ENCODE results near the gene NDUFB8. TPM values are rescaled to one million over a fixed set of nuclear protein-coding genes. Genes with fewer than 3 reads are reported as not detected.

Gene NDUFB8
- total and polyA plus RNA-seq, 8 donors, result 33.0 to 362 (median 138) TPM

DNA sequence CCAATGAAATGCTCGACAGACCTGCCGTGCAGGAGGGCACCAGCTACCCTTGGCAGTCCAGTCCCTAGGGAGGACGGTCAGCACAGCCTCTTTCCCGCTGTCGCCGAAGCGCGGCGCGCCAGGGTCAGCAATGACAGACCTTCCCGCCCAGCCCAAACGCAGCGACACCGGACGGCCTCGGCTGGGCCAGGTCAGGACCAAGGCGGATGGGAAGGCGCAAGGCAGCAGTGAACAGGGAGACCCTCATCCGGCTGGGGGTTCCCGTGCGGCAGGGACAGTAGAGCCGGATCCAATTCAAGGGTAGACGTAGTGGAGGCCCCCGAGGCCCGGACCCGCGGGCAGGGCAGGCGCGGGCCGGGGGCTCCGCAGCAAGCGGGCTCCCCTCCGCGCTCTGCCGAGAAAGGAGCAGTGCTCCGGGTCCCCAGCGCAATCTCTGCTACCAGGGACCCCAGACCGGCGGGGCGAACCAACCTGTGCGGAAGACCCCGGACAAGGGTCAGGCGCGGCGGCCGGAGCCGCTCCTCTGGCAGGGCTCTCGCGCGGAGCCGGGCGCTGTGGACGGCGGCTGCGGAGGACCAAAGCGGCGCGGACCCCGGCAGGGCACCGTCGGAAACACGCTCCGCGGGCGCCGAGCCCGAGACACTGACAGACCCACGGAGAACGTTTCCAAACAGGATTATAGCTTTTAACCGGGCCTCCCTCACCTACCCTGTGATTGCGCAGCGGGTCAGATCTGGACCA lies 10.2 kb downstream of the NDUFB8 start, which contains the start of gene SEC31B:
Gene SEC31B (minus strand): TSS at position 551 of the 741 bp plus-strand sequence. CDS start 2,909 bp downstream, outside the sequence.
- Histone ChIP-seq H3K36me3 (peaks cover 17 to 41% (median 36%) of the 10 kb centered on the region in 4 donors), H3K27me3 (peaks cover 0 to 9% (median 9%) of the 10 kb centered on the region in 3 donors), H3K4me3 (peak within 1 kb of the TSS; percentile 50 to 59 (median 55)), H3K27ac (peak within 1 kb of the TSS in 2 of 5 donors; percentile 0 to 62), H3K9me3 (no peaks in the 10 kb centered on the region), H3K4me1 (peaks cover 13 to 21% (median 16%) of the 10 kb centered on the region in 4 donors)
- DNase-seq, result peak; percentile 46 to 60
- TF ChIP-seq, protein P1, sequence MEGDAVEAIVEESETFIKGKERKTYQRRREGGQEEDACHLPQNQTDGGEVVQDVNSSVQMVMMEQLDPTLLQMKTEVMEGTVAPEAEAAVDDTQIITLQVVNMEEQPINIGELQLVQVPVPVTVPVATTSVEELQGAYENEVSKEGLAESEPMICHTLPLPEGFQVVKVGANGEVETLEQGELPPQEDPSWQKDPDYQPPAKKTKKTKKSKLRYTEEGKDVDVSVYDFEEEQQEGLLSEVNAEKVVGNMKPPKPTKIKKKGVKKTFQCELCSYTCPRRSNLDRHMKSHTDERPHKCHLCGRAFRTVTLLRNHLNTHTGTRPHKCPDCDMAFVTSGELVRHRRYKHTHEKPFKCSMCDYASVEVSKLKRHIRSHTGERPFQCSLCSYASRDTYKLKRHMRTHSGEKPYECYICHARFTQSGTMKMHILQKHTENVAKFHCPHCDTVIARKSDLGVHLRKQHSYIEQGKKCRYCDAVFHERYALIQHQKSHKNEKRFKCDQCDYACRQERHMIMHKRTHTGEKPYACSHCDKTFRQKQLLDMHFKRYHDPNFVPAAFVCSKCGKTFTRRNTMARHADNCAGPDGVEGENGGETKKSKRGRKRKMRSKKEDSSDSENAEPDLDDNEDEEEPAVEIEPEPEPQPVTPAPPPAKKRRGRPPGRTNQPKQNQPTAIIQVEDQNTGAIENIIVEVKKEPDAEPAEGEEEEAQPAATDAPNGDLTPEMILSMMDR (IDR thresholded peaks at IDR 0.05), result no peak
- WGBS, 5 donors, result 9 to 19% (median 11%) methylated on average over 29 to 72 of the region's 72 CpGs
- intact Hi-C loops (cut with DNase I; ENCODE audit: low total_unique reads), result loop anchor here (10.0 kb wide), 1 partner anchor 85 kb away; no protein-coding TSS in a partner anchor

DNA sequence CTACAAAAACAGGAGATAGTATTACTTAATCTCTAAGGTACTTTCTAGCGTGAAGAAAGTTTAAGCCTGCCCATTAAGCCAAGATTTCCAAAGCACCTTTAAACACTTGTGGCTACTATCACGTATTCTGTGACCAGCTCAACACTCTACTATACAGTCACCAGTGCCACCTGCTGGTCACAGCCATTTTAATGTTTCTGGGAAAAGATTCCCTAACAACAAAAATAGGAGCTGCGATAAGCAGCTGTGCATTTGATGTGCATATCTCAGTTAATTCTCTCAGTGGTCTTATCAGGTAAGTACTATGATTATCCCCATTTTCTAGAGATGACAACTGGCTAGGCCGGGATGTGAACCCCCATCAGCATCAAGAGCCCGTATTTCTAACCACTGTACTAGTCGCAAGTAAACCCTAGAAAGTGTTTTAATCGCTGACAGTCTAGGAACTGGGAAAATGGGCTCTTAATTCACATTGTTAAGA lies 10.9 kb downstream of the NDUFB8 start:
- intact Hi-C loops (cut with DNase I; ENCODE audit: low total_unique reads), result loop anchor here (10.0 kb wide), 1 partner anchor 84 kb away; no protein-coding TSS in a partner anchor
- H3K4me1 ChIP-seq, result peaks cover 13 to 21% (median 16%) of the 10 kb centered on the region in 4 donors
- peaks cover 10 to 36% (median 31%) of the 10 kb centered on the region in 4 donors for H3K36me3 ChIP-seq
- H3K27me3 ChIP-seq, result peaks cover 0 to 9% (median 9%) of the 10 kb centered on the region in 3 donors
- peak overlapping the region in 2 of 5 donors; percentile 0 to 62 for H3K27ac ChIP-seq
- 8 to 14% (median 12%) methylated on average over 7 of the region's 7 CpGs for WGBS, 5 donors
- peak overlapping the region; percentile 50 to 59 (median 55) for H3K4me3 ChIP-seq
- DNase-seq, result peak; percentile 79 to 85
- H3K9me3 ChIP-seq, result no peaks in the 10 kb centered on the region
- TF ChIP-seq POLR2A (IDR thresholded peaks at IDR 0.05), result no peak
- TF ChIP-seq, protein P1 (IDR thresholded peaks at IDR 0.05), result peak in 5 of 7 experiments; percentile 49 to 80 (median 65)

DNA sequence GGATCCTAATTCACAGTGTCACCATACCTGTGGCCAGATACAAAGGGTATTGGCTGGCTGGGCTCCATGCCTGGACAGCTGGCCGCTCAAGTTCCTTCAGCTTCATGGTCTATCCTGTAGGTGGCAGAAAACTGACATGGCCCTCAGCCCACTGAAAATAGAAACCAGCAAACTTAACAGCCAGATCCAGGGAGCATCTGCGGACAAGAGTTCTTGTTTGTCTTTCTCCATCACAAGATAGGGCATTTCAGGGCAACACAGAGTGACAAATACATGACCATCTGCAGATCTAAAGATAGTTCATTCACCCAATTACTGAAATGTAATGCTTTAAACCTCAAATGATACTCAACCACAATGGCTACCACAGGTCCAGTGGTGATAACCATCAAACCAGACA lies 12.8 kb downstream of the NDUFB8 start:
- no peak overlapping the region for H3K4me3 ChIP-seq
- peaks cover 11 to 21% (median 16%) of the 10 kb centered on the region in 4 donors for H3K4me1 ChIP-seq
- WGBS, 5 donors, result 66 to 84% (median 75%) methylated on average over 2 of the region's 2 CpGs
- H3K9me3 ChIP-seq, result no peaks in the 10 kb centered on the region
- H3K36me3 ChIP-seq, result peaks cover 6 to 37% (median 15%) of the 10 kb centered on the region in 4 donors
- H3K27ac ChIP-seq, result no peak overlapping the region
- peaks cover 0 to 9% (median 9%) of the 10 kb centered on the region in 3 donors for H3K27me3 ChIP-seq
- intact Hi-C loops (cut with DNase I; ENCODE audit: low total_unique reads), result loop anchor here (10.0 kb wide), 1 partner anchor 82 kb away; no protein-coding TSS in a partner anchor
- TF ChIP-seq EP300 (IDR thresholded peaks at IDR 0.05), result no peak
- no peak for DNase-seq

DNA sequence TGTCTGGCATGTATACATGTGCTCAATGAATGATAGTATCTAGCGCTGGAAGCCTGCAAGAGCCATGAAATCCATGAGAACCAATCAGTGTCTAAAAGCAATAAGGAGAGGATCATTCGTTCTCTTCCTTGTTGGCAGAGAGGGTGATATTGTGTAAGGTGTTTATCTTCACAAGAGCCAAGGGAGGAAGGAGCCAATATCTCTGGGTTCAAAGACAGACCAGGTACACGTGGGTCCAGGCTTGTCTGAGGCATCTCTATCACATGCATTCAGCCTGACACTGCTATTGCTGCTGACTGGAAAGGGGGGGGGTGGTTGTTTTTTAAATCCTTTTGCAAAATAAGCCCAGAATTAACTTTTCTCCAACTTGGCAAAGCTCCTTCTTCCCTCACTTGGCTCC lies 14.1 kb downstream of the NDUFB8 start:
- peaks cover 6 to 47% (median 18%) of the 10 kb centered on the region in 4 donors for H3K36me3 ChIP-seq
- no peaks in the 10 kb centered on the region for H3K9me3 ChIP-seq
- no peak for TF ChIP-seq POLR2A (IDR thresholded peaks at IDR 0.05)
- TF ChIP-seq EP300 (IDR thresholded peaks at IDR 0.05), result no peak
- TF ChIP-seq, protein P1 (IDR thresholded peaks at IDR 0.05), result no peak
- no peak for TF ChIP-seq POLR2AphosphoS5 (IDR thresholded peaks at IDR 0.05)
- no peak overlapping the region for H3K4me3 ChIP-seq
- no peak for DNase-seq
- WGBS, 5 donors, result 69 to 82% (median 76%) methylated on average over 3 of the region's 3 CpGs
- H3K27ac ChIP-seq, result no peak overlapping the region
- peaks cover 13 to 29% (median 21%) of the 10 kb centered on the region in 4 donors for H3K4me1 ChIP-seq
- peaks cover 0 to 9% (median 9%) of the 10 kb centered on the region in 3 donors for H3K27me3 ChIP-seq
- intact Hi-C loops (cut with DNase I; ENCODE audit: low total_unique reads), result loop anchor here (10.0 kb wide), 1 partner anchor 81 kb away; no protein-coding TSS in a partner anchor
